Measurements from ENCODE around the gene HELQ. TPM values are rescaled to one million over a fixed set of nuclear protein-coding genes. Genes with fewer than 3 reads are reported as not detected.
A peak's percentile ranks its signal among the peaks of the same experiment; 100 is the strongest.
"Not testable (repeated sequence)": the region's sequence is repeated elsewhere in the genome, so short reads cannot be mapped to it uniquely, and the experiment has no call there.

The HELQ gene
- 10 to 100 TPM; 22.5 to 26.8 (median 24.8) TPM for total RNA-seq

GRCh38 chr4:83455281-83456183 lies at the start of gene HELQ, which contains the start of gene MRPS18C:
Gene HELQ (minus strand): TSS chr4:83455823. CDS start chr4:83455693, 130 bp downstream.
Gene MRPS18C (plus strand): TSS chr4:83456058. CDS start chr4:83456078, 20 bp downstream.
- peaks cover 0 to 48% (median 2%) of the 10 kb centered on the region in 3 donors for H3K36me3 ChIP-seq

GRCh38 chr4:83504996-83505395 lies 49.4 kb upstream of the HELQ start:
- 94 to 95% methylated on average over 10 of the region's 10 CpGs for WGBS, 2 donors
- no peaks in the 10 kb centered on the region for H3K36me3 ChIP-seq
- H3K4me3 ChIP-seq, result no peak overlapping the region
- no peaks in the 10 kb centered on the region for H3K4me1 ChIP-seq
- no peak for DNase-seq (ENCODE audit: low spot score in 2 of 2)
- no peak overlapping the region for H3K27ac ChIP-seq
- H3K9me3 ChIP-seq, result no peaks in the 10 kb centered on the region
- H3K27me3 ChIP-seq, result no peaks in the 10 kb centered on the region
- TF ChIP-seq CTCF (IDR thresholded peaks at IDR 0.05), result no peak
- no peak for TF ChIP-seq EP300 (IDR thresholded peaks at IDR 0.05)
- TF ChIP-seq POLR2A (IDR thresholded peaks at IDR 0.05), result no peak

More at GRCh38 chr4:83455281-83456183, at the start of gene HELQ, which contains the start of gene MRPS18C:
- peak; percentile 91 to 96 for TF ChIP-seq EP300 (IDR thresholded peaks at IDR 0.05)
- TF ChIP-seq POLR2A (IDR thresholded peaks at IDR 0.05), result peak; percentile 42 to 80
- peak in 3 of 5 experiments; percentile 21 to 69 (median 43) for TF ChIP-seq CTCF (IDR thresholded peaks at IDR 0.05)
- H3K27ac ChIP-seq, result peak within 1 kb of the TSS; percentile 89 to 98 (median 96)
- peak; percentile 95 to 98 for DNase-seq (ENCODE audit: low spot score in 2 of 2)
- whole genome bisulfite sequencing, 2 donors, result 0% methylated on average over 58 of the region's 58 CpGs
- H3K27me3 ChIP-seq, result no peaks in the 10 kb centered on the region
- H3K9me3 ChIP-seq, result no peaks in the 10 kb centered on the region
- H3K4me1 ChIP-seq, result peaks cover 0 to 30% (median 11%) of the 10 kb centered on the region in 4 donors
- H3K4me3 ChIP-seq, result peak within 1 kb of the TSS; percentile 53 to 86 (median 66)

- Histone ChIP-seq H3K4me1 (no peaks in the 10 kb centered on the region), H3K9me3 (no peaks in the 10 kb centered on the region), H3K4me3 (no peak overlapping the region), H3K27me3 (no peaks in the 10 kb centered on the region), H3K36me3 (no peaks in the 10 kb centered on the region), H3K27ac (no peak overlapping the region)
- WGBS, 2 donors, result 61 to 63% methylated on average over 4 of the region's 4 CpGs
- DNase-seq (ENCODE audit: low spot score in 2 of 2), result no peak
- TF ChIP-seq EP300 (IDR thresholded peaks at IDR 0.05) (no peak), CTCF (IDR thresholded peaks at IDR 0.05) (no peak), POLR2A (IDR thresholded peaks at IDR 0.05) (no peak)
These were observed 48.9 kb upstream of the HELQ start for GRCh38 chr4:83504503-83504902.

GRCh38 chr4:83503974-83504373 lies 48.4 kb upstream of the HELQ start:
- no peak for DNase-seq (ENCODE audit: low spot score in 2 of 2)
- H3K36me3 ChIP-seq, result no peaks in the 10 kb centered on the region
- H3K4me1 ChIP-seq, result no peaks in the 10 kb centered on the region
- no peak overlapping the region for H3K4me3 ChIP-seq
- no peaks in the 10 kb centered on the region for H3K27me3 ChIP-seq
- no peaks in the 10 kb centered on the region for H3K9me3 ChIP-seq
- TF ChIP-seq POLR2A (IDR thresholded peaks at IDR 0.05), result no peak
- TF ChIP-seq EP300 (IDR thresholded peaks at IDR 0.05), result no peak
- H3K27ac ChIP-seq, result no peak overlapping the region

- H3K9me3 ChIP-seq; H3K27me3 ChIP-seq; H3K27ac ChIP-seq; DNase-seq (ENCODE audit: low spot score in 2 of 2); H3K4me3 ChIP-seq; H3K36me3 ChIP-seq; H3K4me1 ChIP-seq: not testable (repeated sequence)
- 88 to 95% methylated on average over 3 of the region's 3 CpGs for WGBS, 2 donors
These were observed 46.0 kb upstream of the HELQ start for GRCh38 chr4:83501671-83502070.

GRCh38 chr4:83498187-83498586 lies 42.6 kb upstream of the HELQ start:
- no peaks in the 10 kb centered on the region for H3K36me3 ChIP-seq
- H3K27ac ChIP-seq, result no peak overlapping the region
- WGBS, 2 donors, result 89 to 94% methylated on average over 1 of the region's 1 CpG
- no peak overlapping the region for H3K4me3 ChIP-seq
- TF ChIP-seq CTCF (IDR thresholded peaks at IDR 0.05) (no peak), POLR2A (IDR thresholded peaks at IDR 0.05) (no peak), EP300 (IDR thresholded peaks at IDR 0.05) (no peak)
- no peaks in the 10 kb centered on the region for H3K9me3 ChIP-seq
- no peaks in the 10 kb centered on the region for H3K4me1 ChIP-seq
- no peak for DNase-seq (ENCODE audit: low spot score in 2 of 2)
- H3K27me3 ChIP-seq, result no peaks in the 10 kb centered on the region

- 78 to 86% methylated on average over 8 of the region's 8 CpGs for WGBS, 2 donors
- H3K36me3 ChIP-seq; H3K4me1 ChIP-seq; H3K4me3 ChIP-seq; H3K27ac ChIP-seq; DNase-seq (ENCODE audit: low spot score in 2 of 2); H3K27me3 ChIP-seq; H3K9me3 ChIP-seq: not testable (repeated sequence)
These were observed 40.7 kb upstream of the HELQ start for GRCh38 chr4:83496085-83496917.

Data from tibial nerve (tissue), 4 donors.